B cell (primary cell): ENCODE data around the gene CCR9.

Experiments
- CTCF ChIP-seq: fragments of 200-600 bp; IDR thresholded peaks from one replicate; pipeline ENCODE4 v1.8.0; 2022; ENCODE audit warnings: antibody characterized with exemption, mild to moderate bottlenecking
- EZH2 ChIP-seq: IDR thresholded peaks from 2 replicates; pipeline ENCODE4 v1.6.1; 2012; ENCODE audit warnings: borderline replicate concordance, low read depth, mild to moderate bottlenecking, moderate library complexity, low read length; ENCODE audit not compliant: insufficient read depth, poor library complexity, severe bottlenecking

DNA sequence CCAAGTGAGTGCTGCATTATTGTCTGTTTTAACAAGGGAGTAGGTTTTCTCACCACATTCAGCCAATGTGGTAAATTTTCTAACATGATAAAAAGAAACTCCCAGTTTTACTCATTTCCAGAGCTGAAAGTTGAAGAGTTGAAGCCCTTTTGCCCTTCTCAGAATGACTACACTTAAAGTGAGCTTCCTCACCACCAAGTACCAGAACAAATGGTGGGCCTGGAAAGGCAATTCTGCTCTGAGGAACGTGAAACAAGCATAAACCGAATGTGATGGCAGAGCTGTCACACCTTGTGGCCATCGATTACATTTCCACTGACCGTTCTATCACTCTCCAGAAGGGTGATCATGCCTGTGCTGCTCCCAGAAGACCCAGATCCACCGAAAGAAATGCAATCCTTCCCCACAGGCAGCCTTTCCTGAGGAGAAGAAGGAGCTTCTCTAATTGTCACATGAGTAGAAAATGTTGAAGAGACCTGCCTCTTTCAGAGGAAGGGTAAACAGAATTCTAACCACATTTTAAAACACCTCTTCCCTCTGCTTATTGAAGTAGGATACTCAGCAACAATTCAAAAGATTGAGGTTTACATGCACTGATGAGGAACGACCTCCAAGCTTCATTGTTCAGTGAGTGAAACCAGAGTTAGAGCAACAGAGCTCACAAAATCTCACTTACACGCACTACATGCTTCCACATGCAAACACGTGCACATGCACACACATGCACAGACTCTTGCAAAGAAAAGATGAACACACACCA, 21.4 kb upstream of the CCR9 start:
- no peak for TF ChIP-seq CTCF
- TF ChIP-seq EZH2, result no peak
